Thoracic aorta (tissue), 2 donors: ENCODE data around the gene HOXB8. TPM values are rescaled to one million over a fixed set of nuclear protein-coding genes. Genes with fewer than 3 reads are reported as not detected.

Experiments used
- ATAC-seq: fragments of 150-250 bp; one replicate; pipeline ENCODE4 v1.8.0; 2017; ENCODE audit warnings: low read depth; ENCODE audit not compliant: insufficient number of reproducible peaks, low FRiP score
- DNase-seq: peaks from one replicate; pipeline ENCODE4 v3.0.0-alpha.2; 2020; ENCODE audit warnings: low spot score
- H3K27ac ChIP-seq, 2 donors: fragments of 200-600 bp; sonication (generic); 1 replicate in 1 of 2; 2 replicates in 1 of 2; pipeline ENCODE4 v1.5.1; 2016; ENCODE audit warnings: mild to moderate bottlenecking in 2 of 2, moderate library complexity in 2 of 2
- H3K27me3 ChIP-seq: fragments of 200-600 bp; sonication (generic); replicated peaks from 2 replicates; pipeline ENCODE4 v1.6.0; 2016; ENCODE audit warnings: mild to moderate bottlenecking; ENCODE audit not compliant: insufficient read depth
- H3K36me3 ChIP-seq: fragments of 200-600 bp; sonication (generic); one replicate; pipeline ENCODE4 v1.5.1; 2016
- H3K4me1 ChIP-seq, 2 donors: fragments of 200-600 bp; sonication (generic); 1 replicate in 1 of 2; 2 replicates in 1 of 2; pipeline versions ENCODE4 v1.5.1 to v1.6.0; 2016; ENCODE audit warnings: low read depth in 2 of 2, mild to moderate bottlenecking in 1 of 2; ENCODE audit not compliant: control insufficient read depth in 1 of 2
- H3K4me3 ChIP-seq: fragments of 200-600 bp; sonication (generic); 2 replicates; pipeline ENCODE4 v1.5.1; 2016; ENCODE audit warnings: mild to moderate bottlenecking
- H3K9me3 ChIP-seq: fragments of 200-600 bp; sonication (generic); 2 replicates; pipeline ENCODE4 v1.5.1; 2016
- CTCF ChIP-seq: fragments of 200-600 bp; sonication (generic); IDR thresholded peaks from one replicate; pipeline ENCODE4 v1.5.1; 2019; ENCODE audit warnings: antibody characterized with exemption
- total RNA-seq, 2 donors: library from RNA; depleted of rRNA; stranded (reverse); fragments of >200 nt; gene quantifications; one replicate each; pipeline versions ENCODE4 v1.1.0 to v1.2.3, GENCODE V29; 2016

The HOXB8 gene
- total RNA-seq, 2 donors from 2014 or later, result 1.4 TPM; not detected in 1

- Histone ChIP-seq H3K4me3 (peak overlapping the region; percentile 94), H3K36me3 (no peaks in the 10 kb centered on the region), H3K4me1 (peaks cover 19 to 33% of the 10 kb centered on the region in 2 donors), H3K27me3 (no peaks in the 10 kb centered on the region), H3K9me3 (no peaks in the 10 kb centered on the region), H3K27ac (peak overlapping the region; percentile 73 to 87)
- no peak for ATAC-seq
- no peak for DNase-seq
- no peak for TF ChIP-seq CTCF
Measured at GRCh38 chr17:48586355-48587258, 28.5 kb downstream of the HOXB8 start.

DNA sequence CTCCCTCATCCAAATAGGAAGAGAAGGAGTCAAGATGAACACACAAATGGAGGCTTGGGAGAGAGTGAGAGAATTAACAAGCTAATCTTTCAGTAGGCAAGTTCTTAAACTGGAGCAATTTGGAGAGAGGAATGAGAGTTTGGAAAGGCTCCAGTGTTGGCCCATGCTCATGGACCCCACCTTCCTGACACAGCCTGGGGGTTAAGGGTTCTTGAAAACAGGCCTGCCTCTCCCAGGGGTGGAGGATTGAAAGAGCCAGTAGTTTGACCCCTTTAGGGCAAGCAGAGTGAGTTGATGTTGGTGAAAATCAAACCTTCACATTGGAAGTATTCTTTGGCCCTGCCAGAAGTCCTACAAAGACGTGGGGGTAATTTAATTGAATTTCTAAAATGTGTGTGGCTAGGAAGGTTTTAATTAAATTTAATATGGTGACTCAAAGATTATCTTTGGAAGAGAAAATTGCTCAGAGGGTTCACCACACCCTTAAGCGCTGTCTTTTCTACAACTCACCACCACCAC, 30.8 kb downstream of the HOXB8 start:
- no peaks in the 10 kb centered on the region for H3K27me3 ChIP-seq
- ATAC-seq, result no peak
- DNase-seq, result no peak
- no peak overlapping the region for H3K4me3 ChIP-seq
- H3K36me3 ChIP-seq, result no peaks in the 10 kb centered on the region
- H3K27ac ChIP-seq, result peak overlapping the region; percentile 13 to 16
- TF ChIP-seq CTCF, result no peak
- no peaks in the 10 kb centered on the region for H3K9me3 ChIP-seq
- peaks cover 19 to 42% of the 10 kb centered on the region in 2 donors for H3K4me1 ChIP-seq

GRCh38 chr17:48583708-48584222, 31.3 kb downstream of the HOXB8 start:
- DNase-seq (no peak), ATAC-seq (no peak)
- Histone ChIP-seq H3K27ac (peak overlapping the region; percentile 82 to 97), H3K4me3 (no peak overlapping the region), H3K36me3 (no peaks in the 10 kb centered on the region), H3K9me3 (no peaks in the 10 kb centered on the region), H3K4me1 (peaks cover 19 to 47% of the 10 kb centered on the region in 2 donors), H3K27me3 (no peaks in the 10 kb centered on the region)
- TF ChIP-seq CTCF, result no peak

GRCh38 chr17:48582750-48583069, 32.4 kb downstream of the HOXB8 start:
- H3K9me3 ChIP-seq, result no peaks in the 10 kb centered on the region
- peak overlapping the region; percentile 82 to 97 for H3K27ac ChIP-seq
- no peak for ATAC-seq
- no peak for DNase-seq
- H3K36me3 ChIP-seq, result no peaks in the 10 kb centered on the region
- H3K4me3 ChIP-seq, result peak overlapping the region; percentile 72
- no peaks in the 10 kb centered on the region for H3K27me3 ChIP-seq
- no peak for TF ChIP-seq CTCF
- peaks cover 19 to 49% of the 10 kb centered on the region in 2 donors for H3K4me1 ChIP-seq

GRCh38 chr17:48579760-48580554, 35.1 kb downstream of the HOXB8 start:
- H3K36me3 ChIP-seq, result no peaks in the 10 kb centered on the region
- DNase-seq (no peak), ATAC-seq (no peak)
- peak overlapping the region; percentile 84 to 97 for H3K27ac ChIP-seq
- H3K4me1 ChIP-seq, result peaks cover 16 to 53% of the 10 kb centered on the region in 2 donors
- no peaks in the 10 kb centered on the region for H3K27me3 ChIP-seq
- no peaks in the 10 kb centered on the region for H3K9me3 ChIP-seq
- no peak for TF ChIP-seq CTCF
- peak overlapping the region; percentile 72 for H3K4me3 ChIP-seq
